CD14-positive monocyte (primary cell): Measurements from ENCODE around the gene RELB. TPM values are rescaled to one million over a fixed set of nuclear protein-coding genes. Genes with fewer than 3 reads are reported as not detected.
A peak's percentile ranks its signal among the peaks of the same experiment; 100 is the strongest.

Experiments used
- DNase-seq, 3 donors: peaks; one replicate each; pipeline ENCODE4 v3.0.0-alpha.2; 2011 to 2022
- H2AFZ ChIP-seq: 2 replicates; pipeline ENCODE4 v1.6.0; 2012; ENCODE audit warnings: mild to moderate bottlenecking, low read depth, low read length, inconsistent platforms; ENCODE audit not compliant: insufficient read depth, poor library complexity, severe bottlenecking
- H3K27ac ChIP-seq, 2 donors: 1 replicate in 1 of 2; 2 replicates in 1 of 2; pipeline ENCODE4 v1.5.1; 2012 to 2013; ENCODE audit warnings: low read length in 2 of 2, control low read depth in 1 of 2, inconsistent platforms in 1 of 2, low read depth in 1 of 2, mild to moderate bottlenecking in 1 of 2
- H3K27me3 ChIP-seq, 2 donors: one replicate each; pipeline versions ENCODE4 v1.6.0 to v1.6.1; 2011 to 2013; ENCODE audit warnings: low read length in 2 of 2; ENCODE audit not compliant: control insufficient read depth in 2 of 2, insufficient read depth in 2 of 2
- H3K36me3 ChIP-seq, 2 donors: replicated peaks in 1 of 2; 1 replicate in 1 of 2; 2 replicates in 1 of 2; pipeline versions ENCODE4 v1.5.1 to v1.6.1; 2012 to 2013; ENCODE audit warnings: low read length in 2 of 2, control low read depth in 1 of 2, inconsistent platforms in 1 of 2, mild to moderate bottlenecking in 1 of 2; ENCODE audit not compliant: insufficient read depth in 2 of 2, control insufficient read depth in 1 of 2
- H3K4me1 ChIP-seq, 2 donors: 1 replicate in 1 of 2; 2 replicates in 1 of 2; pipeline versions ENCODE4 v1.5.1 to v1.6.1; 2012 to 2013; ENCODE audit warnings: low read length in 2 of 2, control low read depth in 1 of 2, inconsistent platforms in 1 of 2, mild to moderate bottlenecking in 1 of 2, moderate library complexity in 1 of 2; ENCODE audit not compliant: insufficient read depth in 2 of 2, control insufficient read depth in 1 of 2
- H3K4me2 ChIP-seq: replicated peaks from 2 replicates; pipeline ENCODE3; 2012; ENCODE audit warnings: low read length, moderate library complexity, mild to moderate bottlenecking; ENCODE audit not compliant: poor library complexity, severe bottlenecking; ENCODE audit errors: extremely low read depth
- H3K4me3 ChIP-seq, 3 experiments: fragments of 200-600 bp in 1 of 3; sonication (generic) in 1 of 3; replicated peaks in 1 of 3; 1 replicate in 2 of 3; 2 replicates in 1 of 3; pipeline ENCODE4 v1.5.1; 2011 to 2013; ENCODE audit warnings: low read length in 3 of 3, mild to moderate bottlenecking in 3 of 3, control low read depth in 2 of 3, low read depth in 2 of 3, inconsistent platforms in 1 of 3, moderate library complexity in 1 of 3
- H3K79me2 ChIP-seq: 2 replicates; pipeline ENCODE4 v1.6.0; 2012; ENCODE audit warnings: mild to moderate bottlenecking, control low read depth, inconsistent platforms, low read length, moderate library complexity; ENCODE audit not compliant: insufficient read depth
- H3K9ac ChIP-seq: 2 replicates; pipeline ENCODE4 v1.6.0; 2017; ENCODE audit warnings: low read length, mild to moderate bottlenecking; ENCODE audit not compliant: insufficient read depth, poor library complexity, severe bottlenecking
- H3K9me3 ChIP-seq, 2 donors: replicated peaks in 1 of 2; 1 replicate in 1 of 2; 2 replicates in 1 of 2; pipeline versions ENCODE4 v1.5.1 to v1.6.1; 2012 to 2013; ENCODE audit warnings: low read length in 2 of 2, control low read depth in 1 of 2; ENCODE audit not compliant: control insufficient read depth in 1 of 2, insufficient read depth in 1 of 2
- H4K20me1 ChIP-seq: 2 replicates; pipeline ENCODE4 v1.6.0; 2012; ENCODE audit warnings: mild to moderate bottlenecking, low read length, control low read depth, moderate library complexity; ENCODE audit not compliant: insufficient read depth
- H3K27ac Mint-ChIP-seq, 7 donors: one replicate each; pipeline ENCODE4 v1.8.0; 2020; ENCODE audit warnings: mild to moderate bottlenecking in 7 of 7, mixed read lengths in 7 of 7, moderate library complexity in 6 of 7, inconsistent platforms in 2 of 7
- H3K27me3 Mint-ChIP-seq, 3 donors: one replicate each; pipeline ENCODE4 v1.8.0; 2021 to 2022; ENCODE audit warnings: low read depth in 3 of 3, mild to moderate bottlenecking in 3 of 3, mixed read lengths in 3 of 3, moderate library complexity in 3 of 3, inconsistent platforms in 1 of 3
- H3K36me3 Mint-ChIP-seq, 2 donors: one replicate each; pipeline ENCODE4 v1.8.0; 2020; ENCODE audit warnings: mixed read lengths in 2 of 2, inconsistent platforms in 1 of 2, mild to moderate bottlenecking in 1 of 2
- H3K4me1 Mint-ChIP-seq: one replicate; pipeline ENCODE4 v1.8.0; 2020; ENCODE audit warnings: mild to moderate bottlenecking, mixed read lengths
- H3K4me3 Mint-ChIP-seq, 2 donors: one replicate each; pipeline ENCODE4 v1.8.0; 2020; ENCODE audit warnings: mild to moderate bottlenecking in 2 of 2, mixed read lengths in 2 of 2, moderate library complexity in 1 of 2
- H3K9me3 Mint-ChIP-seq, 7 donors: one replicate each; pipeline ENCODE4 v1.8.0; 2020 to 2022; ENCODE audit warnings: mixed read lengths in 7 of 7, mild to moderate bottlenecking in 6 of 7, moderate library complexity in 6 of 7, inconsistent platforms in 2 of 7
- WGBS: methylation state at CpG from one replicate; pipeline ENCODE4 v1.1.5; 2013; ENCODE audit warnings: missing lambda C conversion rate; ENCODE audit not compliant: insufficient coverage; 5-methylcytosine and 5-hydroxymethylcytosine counted together
- intact Hi-C, 2 donors: fragments of 100-400 bp; cut with micrococcal nuclease; formaldehyde crosslinking; loops; one replicate each; pipeline versions ENCODE4 v1.15.0 to v1.15.1; 2023
- polyA plus RNA-seq, 3 donors: library from polyadenylated mRNA; depleted of rRNA in 1 of 3; unstranded in 2 of 3; stranded (reverse) in 1 of 3; fragments of 300-500 nt in 2 of 3; fragments of >200 nt in 1 of 3; fragmentation: Illumina TruSeq in 2 of 3; gene quantifications; 1 replicate in 2 of 3; 2 replicates in 1 of 3; pipeline ENCODE4 v1.2.3, GENCODE V29; 2012 to 2021
- TF ChIP-seq, protein P1 (sequence below): fragments of 200-600 bp; IDR thresholded peaks from one replicate; pipeline ENCODE4 v1.8.0; 2022; ENCODE audit warnings: antibody characterized with exemption, mild to moderate bottlenecking

Gene RELB
- polyA plus RNA-seq, 3 donors: 32.3 to 35.0 (median 34.4) TPM

DNA sequence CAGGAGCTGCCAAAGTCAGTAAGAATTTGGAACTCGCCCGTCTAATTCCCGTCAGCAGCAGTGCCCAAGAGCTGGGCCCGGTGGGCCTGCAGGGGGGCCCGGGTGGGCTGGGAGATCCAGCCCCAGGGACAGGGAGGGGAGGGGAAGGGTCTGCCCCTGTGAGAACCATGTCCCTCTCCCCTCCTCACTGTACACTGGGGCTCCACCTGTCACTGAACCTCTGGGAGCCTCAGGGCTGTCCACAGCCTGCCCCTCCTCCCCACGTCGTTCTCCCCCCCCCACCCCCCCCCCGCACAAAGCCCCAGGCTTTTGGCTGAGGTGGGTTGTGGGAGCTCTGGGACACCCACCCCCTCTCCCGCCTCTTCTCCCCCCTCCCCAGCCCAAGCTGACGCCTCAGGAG, 66.8 kb downstream of the RELB start:
- Mint-ChIP-seq H3K27ac (peak overlapping the region in 1 of 7 donors; percentile 31), H3K27me3 (no peaks in the 10 kb centered on the region), H3K4me1 (peaks cover 7% of the 10 kb centered on the region), H3K4me3 (no peak overlapping the region), H3K9me3 (peaks cover 0 to 3% (median 0%) of the 10 kb centered on the region in 7 donors), H3K36me3 (peaks cover 57 to 95% of the 10 kb centered on the region in 2 donors)
- no peak for DNase-seq
- Histone ChIP-seq H2AFZ (no peak overlapping the region), H3K79me2 (peaks cover 37% of the 10 kb centered on the region), H3K4me1 (no peaks in the 10 kb centered on the region), H3K4me3 (no peak overlapping the region), H4K20me1 (peaks cover 94% of the 10 kb centered on the region), H3K27me3 (no peaks in the 10 kb centered on the region), H3K9me3 (no peaks in the 10 kb centered on the region), H3K9ac (no peak overlapping the region), H3K27ac (no peak overlapping the region), H3K36me3 (peaks cover 86 to 96% of the 10 kb centered on the region in 2 donors), H3K4me2 (no peak overlapping the region)
- TF ChIP-seq, protein P1, sequence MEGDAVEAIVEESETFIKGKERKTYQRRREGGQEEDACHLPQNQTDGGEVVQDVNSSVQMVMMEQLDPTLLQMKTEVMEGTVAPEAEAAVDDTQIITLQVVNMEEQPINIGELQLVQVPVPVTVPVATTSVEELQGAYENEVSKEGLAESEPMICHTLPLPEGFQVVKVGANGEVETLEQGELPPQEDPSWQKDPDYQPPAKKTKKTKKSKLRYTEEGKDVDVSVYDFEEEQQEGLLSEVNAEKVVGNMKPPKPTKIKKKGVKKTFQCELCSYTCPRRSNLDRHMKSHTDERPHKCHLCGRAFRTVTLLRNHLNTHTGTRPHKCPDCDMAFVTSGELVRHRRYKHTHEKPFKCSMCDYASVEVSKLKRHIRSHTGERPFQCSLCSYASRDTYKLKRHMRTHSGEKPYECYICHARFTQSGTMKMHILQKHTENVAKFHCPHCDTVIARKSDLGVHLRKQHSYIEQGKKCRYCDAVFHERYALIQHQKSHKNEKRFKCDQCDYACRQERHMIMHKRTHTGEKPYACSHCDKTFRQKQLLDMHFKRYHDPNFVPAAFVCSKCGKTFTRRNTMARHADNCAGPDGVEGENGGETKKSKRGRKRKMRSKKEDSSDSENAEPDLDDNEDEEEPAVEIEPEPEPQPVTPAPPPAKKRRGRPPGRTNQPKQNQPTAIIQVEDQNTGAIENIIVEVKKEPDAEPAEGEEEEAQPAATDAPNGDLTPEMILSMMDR: no peak
- intact Hi-C loops: no loop called here
- WGBS: 92% methylated on average over 2 of the region's 10 CpGs

DNA sequence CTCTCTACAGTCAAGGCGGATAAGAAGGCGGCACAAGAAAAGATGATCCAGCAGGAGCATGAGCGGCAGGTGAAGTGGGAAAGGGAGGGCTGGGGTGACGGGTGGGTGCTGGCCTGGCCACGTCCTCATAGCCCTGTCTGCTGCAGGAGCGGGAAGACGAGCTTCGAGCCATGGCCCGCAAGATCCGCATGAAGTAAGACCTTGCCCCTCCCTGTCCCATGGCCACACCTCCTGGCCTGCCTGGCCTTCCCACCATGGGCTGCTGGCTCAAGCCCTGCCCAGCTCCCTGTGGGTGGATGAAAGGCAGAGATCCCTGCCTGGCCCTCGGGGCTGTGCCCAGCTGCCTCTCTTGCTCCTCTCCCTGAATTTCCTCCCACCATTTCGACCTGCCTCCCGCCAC, 67.8 kb downstream of the RELB start:
- intact Hi-C loops: no loop called here
- DNase-seq: no peak
- WGBS: 77% methylated on average over 10 of the region's 13 CpGs
- TF ChIP-seq, protein P1: no peak
- no peaks in the 10 kb centered on the region for H3K27me3 ChIP-seq
- Mint-ChIP-seq H3K4me3 (no peak overlapping the region), H3K36me3 (peaks cover 53 to 89% of the 10 kb centered on the region in 2 donors), H3K9me3 (peaks cover 0 to 3% (median 0%) of the 10 kb centered on the region in 7 donors), H3K4me1 (peaks cover 8% of the 10 kb centered on the region), H3K27ac (peak overlapping the region; percentile 7 to 78 (median 54)), H3K27me3 (no peaks in the 10 kb centered on the region)
- H4K20me1 ChIP-seq: peaks cover 88% of the 10 kb centered on the region
- H2AFZ ChIP-seq: no peak overlapping the region
- H3K79me2 ChIP-seq: peaks cover 38% of the 10 kb centered on the region
- peaks cover 2 to 4% of the 10 kb centered on the region in 2 donors for H3K4me1 ChIP-seq
- H3K4me3 ChIP-seq: no peak overlapping the region
- H3K9ac ChIP-seq: no peak overlapping the region
- H3K36me3 ChIP-seq: peaks cover 81 to 86% of the 10 kb centered on the region in 2 donors
- H3K27ac ChIP-seq: no peak overlapping the region
- no peak overlapping the region for H3K4me2 ChIP-seq
- H3K9me3 ChIP-seq: no peaks in the 10 kb centered on the region
